H1 (cell line): ENCODE measurements around the gene RADIL. TPM values are rescaled to one million over a fixed set of nuclear protein-coding genes. Genes with fewer than 3 reads are reported as not detected.

Experiments used
- CTCF ChIA-PET: fragments of 300-600 bp; sonication (Branson Sonifier 250); formaldehyde crosslinking; loops from one replicate; lab custom pipeline; 2021; ENCODE audit not compliant: partially characterized antibody; lab: Charles Lee
- POLR2A ChIA-PET: fragments of 300-600 bp; sonication (Branson Sonifier 250); formaldehyde crosslinking; loops from one replicate; lab custom pipeline; 2021; ENCODE audit warnings: inconsistent platforms; ENCODE audit not compliant: partially characterized antibody; lab: Charles Lee
- DNase-seq, 2 experiments: peaks; one replicate each; pipeline versions ENCODE4 v3.0.0 to v3.0.0-alpha.2; 2010 to 2022; ENCODE audit warnings: low spot score in 2 of 2, low read depth in 1 of 2, mixed read lengths in 1 of 2
- FAIRE-seq: peaks from 2 replicates; lab custom pipeline; 2011; peaks lifted over from hg19 to GRCh38; lab: Jason Lieb, UNC
- H2AFZ ChIP-seq: 2 replicates; pipeline ENCODE4 v1.8.1; 2012; ENCODE audit warnings: low read length, inconsistent platforms
- H2AK5ac ChIP-seq: 2 replicates; pipeline ENCODE4 v1.6.1; 2013; ENCODE audit warnings: low read depth, low read length
- H2BK120ac ChIP-seq: replicated peaks from 2 replicates; pipeline ENCODE3; 2013; ENCODE audit warnings: low read depth, low read length, inconsistent platforms
- H2BK12ac ChIP-seq: 2 replicates; pipeline ENCODE4 v1.6.1; 2013; ENCODE audit warnings: low read depth, low read length
- H2BK15ac ChIP-seq: 2 replicates; pipeline ENCODE4 v1.6.1; 2013; ENCODE audit warnings: low read length
- H2BK20ac ChIP-seq: 2 replicates; pipeline ENCODE4 v1.6.1; 2013; ENCODE audit warnings: low read length
- H2BK5ac ChIP-seq: 2 replicates; pipeline ENCODE4 v1.6.1; 2013; ENCODE audit warnings: low read depth, low read length
- H3K14ac ChIP-seq: 2 replicates; pipeline ENCODE4 v1.6.1; 2013; ENCODE audit warnings: inconsistent platforms; ENCODE audit not compliant: insufficient read length
- H3K18ac ChIP-seq: 2 replicates; pipeline ENCODE4 v1.6.1; 2013; ENCODE audit warnings: low read length; ENCODE audit errors: extremely low read depth
- H3K23ac ChIP-seq: 2 replicates; pipeline ENCODE4 v1.6.1; 2013; ENCODE audit warnings: inconsistent platforms; ENCODE audit not compliant: insufficient read length
- H3K23me2 ChIP-seq: 2 replicates; pipeline ENCODE4 v1.6.1; 2013; ENCODE audit warnings: low read depth, low read length
- H3K27ac ChIP-seq: 2 replicates; pipeline ENCODE4 v1.6.1; 2011; ENCODE audit warnings: low read depth, low read length, inconsistent platforms
- H3K27me3 ChIP-seq, 4 experiments: replicated peaks in 1 of 4; 1 replicate in 1 of 4; 2 replicates in 3 of 4; pipeline versions ENCODE4 v1.6.1 to v1.8.1; 2011 to 2013; ENCODE audit warnings: low read length in 3 of 4, mild to moderate bottlenecking in 3 of 4, inconsistent platforms in 2 of 4, mixed read lengths in 2 of 4, moderate library complexity in 1 of 4; ENCODE audit not compliant: control insufficient read depth in 3 of 4, insufficient read depth in 3 of 4; ENCODE audit errors: extremely low read depth in 1 of 4
- H3K36me3 ChIP-seq, 4 experiments: 2 replicates each; pipeline versions ENCODE4 v1.6.1 to v1.8.1; 2011 to 2013; ENCODE audit warnings: mild to moderate bottlenecking in 4 of 4, low read length in 3 of 4, moderate library complexity in 2 of 4, control low read depth in 1 of 4, inconsistent platforms in 1 of 4; ENCODE audit not compliant: insufficient read depth in 4 of 4, control insufficient read depth in 2 of 4
- H3K4ac ChIP-seq: replicated peaks from 2 replicates; pipeline ENCODE3; 2013; ENCODE audit warnings: low read length, low read depth, mixed read lengths, inconsistent platforms; ENCODE audit not compliant: insufficient read length
- H3K4me1 ChIP-seq, 4 experiments: replicated peaks in 1 of 4; 1 replicate in 1 of 4; 2 replicates in 3 of 4; pipeline versions ENCODE4 v1.6.1 to v1.8.1; 2011 to 2013; ENCODE audit warnings: low read length in 3 of 4, inconsistent platforms in 2 of 4, mixed read lengths in 1 of 4; ENCODE audit not compliant: insufficient read depth in 4 of 4, control insufficient read depth in 3 of 4
- H3K4me2 ChIP-seq, 2 experiments: 2 replicates each; pipeline versions ENCODE4 v1.6.1 to v1.8.1; 2011 to 2013; ENCODE audit warnings: low read depth in 2 of 2, low read length in 2 of 2, control low read depth in 1 of 2, inconsistent platforms in 1 of 2, mild to moderate bottlenecking in 1 of 2; ENCODE audit not compliant: insufficient read depth in 1 of 2
- H3K4me3 ChIP-seq, 4 experiments: fragments of 200-600, 300-600 bp in 1 of 4; sonication (generic), shearing (Covaris generic), sonication (Bioruptor Twin) in 1 of 4; 2 replicates each; pipeline versions ENCODE4 v1.5.1 to v1.8.1; 2011 to 2016; ENCODE audit warnings: low read length in 4 of 4, low read depth in 3 of 4, control low read depth in 2 of 4, inconsistent platforms in 2 of 4, mild to moderate bottlenecking in 2 of 4, mixed read lengths in 1 of 4, moderate library complexity in 1 of 4; ENCODE audit not compliant: insufficient read depth in 2 of 4; ENCODE audit errors: extremely low read depth in 1 of 4
- H3K56ac ChIP-seq: replicated peaks from 2 replicates; pipeline ENCODE3; 2013; ENCODE audit warnings: low read depth, mild to moderate bottlenecking, mixed read lengths, low read length, inconsistent platforms; ENCODE audit not compliant: insufficient read length
- H3K79me1 ChIP-seq: 2 replicates; pipeline ENCODE4 v1.6.1; 2013; ENCODE audit warnings: low read depth, low read length, control low read depth
- H3K79me2 ChIP-seq, 2 experiments: 2 replicates each; pipeline versions ENCODE4 v1.6.1 to v1.8.1; 2012 to 2013; ENCODE audit warnings: low read length in 2 of 2, mild to moderate bottlenecking in 2 of 2, inconsistent platforms in 1 of 2; ENCODE audit not compliant: insufficient read depth in 2 of 2, control insufficient read depth in 1 of 2
- H3K9ac ChIP-seq, 4 experiments: replicated peaks in 1 of 4; 1 replicate in 1 of 4; 2 replicates in 3 of 4; pipeline versions ENCODE4 v1.6.1 to v1.8.1; 2011 to 2013; ENCODE audit warnings: low read depth in 3 of 4, low read length in 3 of 4, control low read depth in 2 of 4, mild to moderate bottlenecking in 2 of 4, moderate library complexity in 2 of 4, inconsistent platforms in 1 of 4; ENCODE audit errors: extremely low read depth in 1 of 4
- H3K9me3 ChIP-seq, 2 experiments: 2 replicates each; pipeline versions ENCODE4 v1.6.1 to v1.8.1; 2012 to 2013; ENCODE audit warnings: mild to moderate bottlenecking in 2 of 2, moderate library complexity in 2 of 2, control low read depth in 1 of 2, inconsistent platforms in 1 of 2, low read depth in 1 of 2, low read length in 1 of 2, mixed read lengths in 1 of 2; ENCODE audit not compliant: insufficient read depth in 2 of 2
- H4K20me1 ChIP-seq, 2 experiments: replicated peaks in 1 of 2; 2 replicates each; pipeline versions ENCODE3 to v1.8.1; 2011 to 2013; ENCODE audit warnings: inconsistent platforms in 2 of 2, low read length in 2 of 2, mild to moderate bottlenecking in 1 of 2; ENCODE audit not compliant: insufficient read depth in 2 of 2, control insufficient read depth in 1 of 2
- H4K5ac ChIP-seq: 2 replicates; pipeline ENCODE4 v1.6.1; 2013; ENCODE audit warnings: low read length, low read depth, mixed read lengths, inconsistent platforms; ENCODE audit not compliant: insufficient read length
- H4K8ac ChIP-seq: 2 replicates; pipeline ENCODE4 v1.8.0; 2013; ENCODE audit warnings: mild to moderate bottlenecking, moderate library complexity, low read length, inconsistent platforms; ENCODE audit not compliant: insufficient read depth; ENCODE audit errors: extremely low read depth
- H4K91ac ChIP-seq: replicated peaks from 2 replicates; pipeline ENCODE3; 2013; ENCODE audit warnings: low read length, mixed read lengths, inconsistent platforms; ENCODE audit not compliant: insufficient read length
- ATF2 ChIP-seq: IDR thresholded peaks from 2 replicates; pipeline ENCODE4 v1.6.1; 2012; ENCODE audit warnings: low read length, inconsistent platforms
- ATF3 ChIP-seq: IDR thresholded peaks from 2 replicates; pipeline ENCODE4 v1.6.1; 2011; ENCODE audit warnings: low read depth, mild to moderate bottlenecking, low read length; ENCODE audit not compliant: insufficient read depth
- MAX ChIP-seq: IDR thresholded peaks from 2 replicates; pipeline ENCODE4 v1.6.1; 2012; ENCODE audit warnings: inconsistent platforms
- PHF8 ChIP-seq: fragments of 200-600 bp; sonication (generic); conservative IDR thresholded peaks from 2 replicates; pipeline ENCODE4 v1.7.1; 2012; ENCODE audit warnings: low read depth, mild to moderate bottlenecking, inconsistent platforms, low read length, moderate library complexity
- TAF1 ChIP-seq: IDR thresholded peaks from 2 replicates; pipeline ENCODE4 v1.6.1; 2011; ENCODE audit warnings: mild to moderate bottlenecking, low read depth, low read length
- whole genome bisulfite sequencing, 2 experiments: shearing (Covaris generic) in 1 of 2; methylation state at CpG; one replicate each; pipeline versions ENCODE4 v1.1.6 to v1.1.7; 2013 to 2015; ENCODE audit warnings: low lambda C conversion rate in 2 of 2, mixed read lengths in 2 of 2, inconsistent platforms in 1 of 2, low coverage in 1 of 2, missing lambda C conversion rate in 1 of 2; ENCODE audit not compliant: insufficient replicate concordance in 2 of 2, insufficient coverage in 1 of 2, insufficient read length in 1 of 2; ENCODE audit errors: extremely low coverage in 1 of 2, missing lambda C conversion rate in 1 of 2; 5-methylcytosine and 5-hydroxymethylcytosine counted together
- polyA plus RNA-seq, 7 experiments: library from polyadenylated mRNA; depleted of rRNA in 3 of 7; stranded (reverse) in 5 of 7; unstranded in 2 of 7; fragments of >200 nt in 5 of 7; fragments of 200-250 nt in 2 of 7; gene quantifications; 1 replicate in 5 of 7; 2 replicates in 1 of 7; 4 replicates in 1 of 7; pipeline versions ENCODE4 v1.2.1 to v1.2.3, GENCODE V29; 2011 to 2013; ENCODE audit warnings: missing spikeins in 2 of 7, mixed read lengths in 2 of 7
- total RNA-seq: library from RNA; stranded (reverse); fragmentation: NEBNext Ultra II Directional; extraction: Animal tissue kit (Norgen Biotek cat#: 25700); gene quantifications from 2 replicates; pipeline ENCODE4 v1.2.1, GENCODE V29; 2021

RADIL gene
- total and polyA plus RNA-seq, 2 of the 8 experiments (the other 6 are each of a cell fraction or from before 2014, with no cell fraction given): 5.0 to 5.4 TPM

GRCh38 chr7:4836206-4836661, 47.3 kb downstream of the RADIL start:
- Histone ChIP-seq H3K79me2 (no peaks in the 10 kb centered on the region), H3K56ac (no peak overlapping the region), H3K23ac (no peak overlapping the region), H3K27me3 (no peaks in the 10 kb centered on the region), H2AFZ (no peak overlapping the region), H3K4me3 (no peak overlapping the region), H4K5ac (no peak overlapping the region), H3K9ac (no peak overlapping the region), H2BK12ac (no peak overlapping the region), H3K18ac (no peak overlapping the region), H2AK5ac (no peak overlapping the region), H3K4ac (no peak overlapping the region), H4K8ac (peak overlapping the region; percentile 25; the same call in 1 of the 2 replicates), H3K79me1 (no peaks in the 10 kb centered on the region), H3K14ac (no peak overlapping the region), H3K4me2 (no peak overlapping the region), H2BK120ac (no peak overlapping the region), H2BK20ac (no peak overlapping the region), H3K36me3 (no peaks in the 10 kb centered on the region), H2BK15ac (no peak overlapping the region), H3K27ac (no peak overlapping the region), H2BK5ac (no peak overlapping the region), H3K23me2 (peaks cover 2% of the 10 kb centered on the region; the same call in 1 of the 2 replicates), H3K4me1 (peaks cover 0 to 4% (median 0%) of the 10 kb centered on the region in 4 experiments; a peak in 1 of 7 replicates), H3K9me3 (no peaks in the 10 kb centered on the region), H4K91ac (no peak overlapping the region), H4K20me1 (peaks cover 0 to 6% of the 10 kb centered on the region in 2 experiments)
- DNase-seq (no peak), FAIRE-seq (no peak)
- ChIA-PET POLR2A (no interaction called here), CTCF (interaction anchor here (1.2 kb wide), 1 partner anchor 20 kb away, joined by 3 read pairs; no protein-coding TSS in a partner anchor)
- 93% methylated on average over 29 of the region's 30 CpGs; no CpG with 5 or more reads in 1 of the 2 experiments for WGBS, 2 experiments
- no peak for TF ChIP-seq ATF3
- no peak for TF ChIP-seq TAF1
- TF ChIP-seq MAX: no peak
- TF ChIP-seq PHF8: no peak
- no peak for TF ChIP-seq ATF2
